Sigmoid colon (tissue), 4 donors: Measurements from ENCODE around the gene SDK2.

Experiments used
- CTCF ChIP-seq, 4 experiments: fragments of 450-650 bp in 3 of 4; fragments of 200-600 bp in 1 of 4; IDR thresholded peaks; one replicate each; pipeline ENCODE4 v1.5.1; 2016 to 2019; ENCODE audit warnings: antibody characterized with exemption in 4 of 4, mild to moderate bottlenecking in 3 of 4, moderate library complexity in 2 of 4
- EP300 ChIP-seq, 4 donors: sonication (generic); formaldehyde crosslinking; IDR thresholded peaks; one replicate each; pipeline ENCODE4 v1.6.1; 2017; ENCODE audit warnings: antibody characterized with exemption in 4 of 4

GRCh38 chr17:73550556-73550955 lies 93.7 kb downstream of the SDK2 start:
- TF ChIP-seq CTCF (IDR thresholded peaks at IDR 0.05) (no peak), EP300 (IDR thresholded peaks at IDR 0.05) (no peak)
